Fibroblast of mammary gland (primary cell): Measurements from ENCODE around the gene THRB.

ENCODE experiments used
- DNase-seq: peaks from one replicate; pipeline ENCODE4 v3.0.0-alpha.2; 2010; ENCODE audit warnings: low read depth
- H3K4me3 ChIP-seq: 2 replicates; pipeline ENCODE4 v1.5.1; 2011; ENCODE audit warnings: low read depth, mild to moderate bottlenecking, low read length, moderate library complexity; ENCODE audit not compliant: control insufficient read depth
- CTCF ChIP-seq: conservative IDR thresholded peaks from 2 replicates; pipeline ENCODE4 v1.5.1; 2011; ENCODE audit warnings: low read depth, low read length, inconsistent platforms; ENCODE audit not compliant: control insufficient read depth, insufficient read depth

The THRB gene

GRCh38 chr3:24086206-24086605 is 408.4 kb downstream of the THRB start:
- no peak overlapping the region for H3K4me3 ChIP-seq
- no peak for DNase-seq
- no peak for TF ChIP-seq CTCF

- H3K4me3 ChIP-seq = no peak overlapping the region
- TF ChIP-seq CTCF = no peak
Measured at GRCh38 chr3:24072193-24072592, 422.5 kb downstream of the THRB start.

GRCh38 chr3:24069045-24069444 is 425.6 kb downstream of the THRB start:
- DNase-seq = peak; percentile 19

More at GRCh38 chr3:24072193-24072592, 422.5 kb downstream of the THRB start:
- DNase-seq = no peak

GRCh38 chr3:24067483-24067882 is 427.2 kb downstream of the THRB start:
- peak; percentile 59 for DNase-seq
- TF ChIP-seq CTCF = no peak
- no peak overlapping the region for H3K4me3 ChIP-seq

More at GRCh38 chr3:24069045-24069444, 425.6 kb downstream of the THRB start:
- H3K4me3 ChIP-seq = no peak overlapping the region
- TF ChIP-seq CTCF = peak; percentile 29
